GM23248 (cell line): Measurements from ENCODE around the gene EYA3. TPM values are rescaled to one million over a fixed set of nuclear protein-coding genes. Genes with fewer than 3 reads are reported as not detected.

Experiments used
- DNase-seq: peaks from one replicate; pipeline ENCODE4 v3.0.0-alpha.2; 2015
- H2AFZ ChIP-seq: fragments of 200-600 bp; sonication (generic); 2 replicates; pipeline ENCODE4 v1.6.1; 2016; ENCODE audit warnings: antibody characterized with exemption
- H3F3A ChIP-seq: fragments of 200-600 bp; sonication (generic); 2 replicates; pipeline ENCODE4 v1.6.1; 2016; ENCODE audit warnings: mild to moderate bottlenecking, antibody characterized with exemption, mixed run types; ENCODE audit not compliant: insufficient read depth
- H3K27ac ChIP-seq: fragments of 200-600 bp; sonication (generic); 2 replicates; pipeline ENCODE4 v1.5.1; 2016; ENCODE audit warnings: mild to moderate bottlenecking
- H3K27me3 ChIP-seq: fragments of 200-600 bp; sonication (generic); replicated peaks from 2 replicates; pipeline ENCODE4 v1.6.1; 2016; ENCODE audit warnings: mild to moderate bottlenecking; ENCODE audit not compliant: insufficient read depth
- H3K36me3 ChIP-seq: fragments of 200-600 bp; sonication (generic); 2 replicates; pipeline ENCODE4 v1.6.1; 2016; ENCODE audit warnings: low read depth, mild to moderate bottlenecking
- H3K4me1 ChIP-seq: fragments of 200-600 bp; sonication (generic); 2 replicates; pipeline ENCODE4 v1.6.1; 2016; ENCODE audit warnings: mild to moderate bottlenecking; ENCODE audit not compliant: insufficient read depth
- H3K4me2 ChIP-seq: fragments of 200-600 bp; sonication (generic); one replicate; pipeline ENCODE4 v1.6.1; 2016; ENCODE audit warnings: mild to moderate bottlenecking; ENCODE audit not compliant: unreplicated experiment
- H3K4me3 ChIP-seq: fragments of 200-600 bp; sonication (generic); 2 replicates; pipeline ENCODE4 v1.5.1; 2016; ENCODE audit warnings: mild to moderate bottlenecking
- H3K79me2 ChIP-seq: fragments of 200-600 bp; sonication (generic); 2 replicates; pipeline ENCODE4 v1.6.1; 2016; ENCODE audit warnings: mild to moderate bottlenecking; ENCODE audit not compliant: insufficient read depth
- H3K9ac ChIP-seq: fragments of 200-600 bp; sonication (generic); 2 replicates; pipeline ENCODE4 v1.6.1; 2016; ENCODE audit warnings: mild to moderate bottlenecking
- H3K9me2 ChIP-seq: fragments of 200-600 bp; sonication (generic); 2 replicates; pipeline ENCODE4 v1.6.1; 2016; ENCODE audit warnings: mixed run types, mild to moderate bottlenecking, moderate library complexity; ENCODE audit not compliant: insufficient read depth
- H3K9me3 ChIP-seq: fragments of 200-600 bp; sonication (generic); one replicate; pipeline ENCODE4 v1.6.1; 2017; ENCODE audit warnings: low read depth
- H4K20me1 ChIP-seq: fragments of 200-600 bp; sonication (generic); 2 replicates; pipeline ENCODE4 v1.6.0; 2016; ENCODE audit not compliant: insufficient read depth
- EZH2 ChIP-seq: fragments of 200-600 bp; sonication (generic); IDR thresholded peaks from 2 replicates; pipeline ENCODE4 v1.6.1; 2018; ENCODE audit warnings: antibody characterized with exemption, mild to moderate bottlenecking; ENCODE audit not compliant: insufficient read depth, poor library complexity, severe bottlenecking
- EZH2phosphoT487 ChIP-seq: fragments of 200-600 bp; sonication (generic); IDR thresholded peaks from 2 replicates; pipeline ENCODE4 v1.6.1; 2018; ENCODE audit warnings: antibody characterized with exemption, moderate library complexity, mild to moderate bottlenecking, low read depth; ENCODE audit not compliant: insufficient read depth
- WGBS, 2 experiments: methylation state at CpG; one replicate each; pipeline ENCODE4 v1.1.6; 2015 to 2017; ENCODE audit warnings: low lambda C conversion rate in 2 of 2, low coverage in 1 of 2; ENCODE audit errors: missing lambda C conversion rate in 2 of 2; 5-methylcytosine and 5-hydroxymethylcytosine counted together
- in situ Hi-C: fragments of 300-500 bp; cut with MboI; formaldehyde crosslinking; loops from 2 replicates; pipeline ENCODE4 v1.15.0; 2020
- polyA plus RNA-seq: library from polyadenylated mRNA; unstranded; fragments of >200 nt; fragmentation: Nextera tagmentation; extraction: Ambion mirVana; gene quantifications from 2 replicates; pipeline ENCODE4 v1.2.1, GENCODE V29; 2016
- total RNA-seq: library from RNA; depleted of rRNA; stranded (reverse); fragments of >200 nt; shearing (Covaris generic); gene quantifications from 2 replicates; pipeline ENCODE4 v1.2.3, GENCODE V29; 2014

EYA3 gene
- total and polyA plus RNA-seq, 2 experiments from 2014 or later: 9.1 to 16.9 TPM

DNA sequence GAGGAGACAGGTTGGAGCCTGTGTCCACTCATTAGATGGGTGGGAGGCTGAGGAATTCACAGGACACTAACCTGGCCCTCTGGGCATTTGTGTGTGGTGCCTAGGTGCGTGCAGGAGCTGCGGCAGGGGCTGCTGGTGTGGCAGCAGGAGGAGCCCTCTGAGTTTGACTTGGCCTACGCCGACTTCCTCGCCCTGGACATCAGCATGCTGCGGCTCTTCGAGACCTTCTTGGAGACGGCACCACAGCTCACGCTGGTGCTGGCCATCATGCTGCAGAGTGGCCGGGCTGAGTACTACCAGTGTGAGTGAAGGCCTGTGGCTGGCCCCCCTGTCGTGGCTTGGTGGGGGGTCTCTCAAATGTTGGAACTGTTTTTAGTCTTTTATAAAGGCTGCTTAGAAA lies 125.0 kb downstream of the EYA3 start:
- H3K9me3 ChIP-seq: no peaks in the 10 kb centered on the region
- H3K4me1 ChIP-seq: peaks cover 22% of the 10 kb centered on the region
- H3K27ac ChIP-seq: no peak overlapping the region
- H3K4me3 ChIP-seq: no peak overlapping the region
- H3K79me2 ChIP-seq: peaks cover 28% of the 10 kb centered on the region
- H3K36me3 ChIP-seq: no peaks in the 10 kb centered on the region
- no peaks in the 10 kb centered on the region for H3K9me2 ChIP-seq
- H3K9ac ChIP-seq: no peak overlapping the region
- H3F3A ChIP-seq: peaks cover 21% of the 10 kb centered on the region
- H3K4me2 ChIP-seq: no peak overlapping the region
- H4K20me1 ChIP-seq: no peaks in the 10 kb centered on the region
- H3K27me3 ChIP-seq: no peaks in the 10 kb centered on the region
- no peak for DNase-seq
- in situ Hi-C loops: no loop called here
- no peak overlapping the region for H2AFZ ChIP-seq
- WGBS, 2 experiments: 92 to 94% methylated on average over 11 of the region's 11 CpGs
- no peak for TF ChIP-seq EZH2
- TF ChIP-seq EZH2phosphoT487: no peak

DNA sequence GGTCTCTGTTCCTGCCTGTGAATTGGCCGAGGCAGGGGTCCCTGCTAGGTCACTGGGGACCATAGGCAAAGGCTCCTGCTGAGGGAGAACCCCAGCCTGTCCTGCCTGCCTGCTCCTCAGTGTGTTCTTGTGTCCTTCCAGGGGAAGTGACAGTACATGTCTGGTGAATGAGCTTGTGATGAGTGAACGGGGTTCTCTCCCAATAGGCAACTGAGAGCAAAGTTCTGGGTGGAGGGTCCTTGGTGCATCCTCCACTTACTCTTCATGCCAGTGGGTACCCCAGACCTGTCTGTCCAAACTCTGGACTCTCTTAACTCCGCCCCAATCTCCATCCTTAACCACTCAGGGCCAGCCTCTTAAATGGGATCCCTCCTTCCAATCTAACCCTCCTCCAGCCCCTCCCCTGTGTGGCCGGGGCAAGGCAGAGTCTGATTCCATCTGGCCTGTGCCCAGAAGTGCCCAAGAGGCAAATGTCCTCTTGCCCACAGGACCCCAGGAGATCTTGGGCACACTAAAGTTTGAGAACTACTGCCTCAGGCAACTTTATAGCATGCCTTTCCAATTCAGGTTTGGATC lies 126.7 kb downstream of the EYA3 start:
- peak overlapping the region; percentile 89 for H3K9ac ChIP-seq
- 36 to 44% methylated on average over 4 of the region's 4 CpGs for WGBS, 2 experiments
- no peaks in the 10 kb centered on the region for H3K36me3 ChIP-seq
- peaks cover 10% of the 10 kb centered on the region for H3K4me1 ChIP-seq
- no peaks in the 10 kb centered on the region for H3K9me2 ChIP-seq
- H3K27ac ChIP-seq: peak overlapping the region; percentile 77
- in situ Hi-C loops: no loop called here
- H3K4me3 ChIP-seq: peak overlapping the region; percentile 84
- H3K27me3 ChIP-seq: no peaks in the 10 kb centered on the region
- peak overlapping the region; percentile 93 for H3K4me2 ChIP-seq
- H2AFZ ChIP-seq: peak overlapping the region; percentile 95
- no peaks in the 10 kb centered on the region for H3K9me3 ChIP-seq
- H3F3A ChIP-seq: 0 out of 2 replicates have a peak, but pooled peaks cover 12% of the 10 kb centered on the region
- H3K79me2 ChIP-seq: peaks cover 28% of the 10 kb centered on the region
- no peak for TF ChIP-seq EZH2
- no peak for TF ChIP-seq EZH2phosphoT487
- no peaks in the 10 kb centered on the region for H4K20me1 ChIP-seq
- peak; percentile 27 for DNase-seq

- Histone ChIP-seq H3K36me3 (no peaks in the 10 kb centered on the region), H3K27ac (peak overlapping the region; percentile 77), H3K4me3 (peak overlapping the region; percentile 84), H2AFZ (peak overlapping the region; percentile 95), H3F3A (0 out of 2 replicates have a peak, but pooled peaks cover 12% of the 10 kb centered on the region), H3K4me2 (peak overlapping the region; percentile 93), H3K9ac (peak overlapping the region; percentile 89), H3K79me2 (peaks cover 28% of the 10 kb centered on the region), H3K9me2 (no peaks in the 10 kb centered on the region), H3K27me3 (no peaks in the 10 kb centered on the region), H4K20me1 (no peaks in the 10 kb centered on the region), H3K9me3 (no peaks in the 10 kb centered on the region), H3K4me1 (peaks cover 10% of the 10 kb centered on the region)
- peak; percentile 78 for DNase-seq
- in situ Hi-C loops: no loop called here
- WGBS, 2 experiments: 31 to 34% methylated on average over 13 of the region's 13 CpGs
- TF ChIP-seq EZH2: no peak
- no peak for TF ChIP-seq EZH2phosphoT487
These were observed 127.4 kb downstream of the EYA3 start for GRCh38 chr1:27960762-27961645.

DNA sequence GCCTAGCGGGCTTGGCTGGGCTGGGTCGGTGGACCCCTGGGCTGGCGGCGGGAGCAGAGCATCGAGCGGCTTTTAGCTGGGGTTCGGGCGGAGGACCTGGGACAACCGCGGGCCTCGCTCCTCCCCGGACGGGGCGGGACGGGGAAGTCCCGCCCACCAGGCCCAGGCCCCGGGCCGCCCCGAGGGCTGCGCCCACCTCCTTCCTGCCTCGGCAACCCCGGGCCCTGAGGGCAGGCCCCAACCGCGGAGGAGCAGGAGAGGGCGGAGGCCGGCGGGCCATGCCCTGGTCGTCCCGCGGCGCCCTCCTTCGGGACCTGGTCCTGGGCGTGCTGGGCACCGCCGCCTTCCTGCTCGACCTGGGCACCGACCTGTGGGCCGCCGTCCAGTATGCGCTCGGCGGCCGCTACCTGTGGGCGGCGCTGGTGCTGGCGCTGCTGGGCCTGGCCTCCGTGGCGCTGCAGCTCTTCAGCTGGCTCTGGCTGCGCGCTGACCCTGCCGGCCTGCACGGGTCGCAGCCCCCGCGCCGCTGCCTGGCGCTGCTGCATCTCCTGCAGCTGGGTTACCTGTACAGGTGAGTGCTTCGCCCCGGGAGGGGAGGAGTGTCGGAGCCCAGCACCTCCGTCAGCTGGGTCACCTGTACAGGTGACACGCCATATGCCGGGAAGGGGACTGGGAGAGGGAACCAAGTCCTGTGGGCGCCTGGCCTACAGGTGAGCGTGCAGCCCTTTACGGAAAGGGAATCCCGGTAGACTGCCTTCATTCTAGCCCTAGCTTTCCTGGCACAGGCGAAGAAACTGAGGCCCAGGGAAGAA lies 128.4 kb downstream of the EYA3 start, which contains the start of gene XKR8:
XKR8 (plus strand) TSS at position 182 of the 812 bp plus-strand sequence; CDS start at position 279, 97 bp downstream.
- TF ChIP-seq EZH2: no peak
- TF ChIP-seq EZH2phosphoT487: no peak
- Histone ChIP-seq H3K9me2 (no peaks in the 10 kb centered on the region), H3K79me2 (peaks cover 24% of the 10 kb centered on the region), H3F3A (0 out of 2 replicates have a peak, but pooled peaks cover 12% of the 10 kb centered on the region), H3K27me3 (no peaks in the 10 kb centered on the region), H3K9ac (peak within 1 kb of the TSS; percentile 89), H3K4me2 (peak within 1 kb of the TSS; percentile 93), H3K9me3 (no peaks in the 10 kb centered on the region), H4K20me1 (no peaks in the 10 kb centered on the region), H3K4me3 (peak within 1 kb of the TSS; percentile 84), H3K4me1 (peaks cover 10% of the 10 kb centered on the region), H2AFZ (peak within 1 kb of the TSS; percentile 95), H3K36me3 (no peaks in the 10 kb centered on the region), H3K27ac (peak within 1 kb of the TSS; percentile 77)
- 3% methylated on average over 47 to 50 of the region's 68 CpGs for WGBS, 2 experiments
- DNase-seq: peak; percentile 85
- in situ Hi-C loops: no loop called here
